HEK293 (cell line): Measurements from ENCODE around the gene NRF1.
A peak's percentile ranks its signal among the peaks of the same experiment; 100 is the strongest.

Experiments used
- CTCF ChIA-PET: fragments of 350-600 bp; formaldehyde crosslinking; extraction: SDS; loops from one replicate; lab custom pipeline; 2021; ENCODE audit warnings: antibody characterized with exemption; lab: Yijun Ruan, JAX
- POLR2A ChIA-PET: fragments of 300-600 bp; formaldehyde crosslinking; extraction: SDS; loops from one replicate; lab custom pipeline; 2020; ENCODE audit warnings: antibody characterized with exemption, inconsistent platforms; lab: Yijun Ruan, JAX
- H3K27ac ChIP-seq: fragments of 200-500 bp; sonication (Bioruptor generic); 2 replicates; pipeline ENCODE4 v1.5.1; 2014; ENCODE audit warnings: low read depth, low read length, control low read depth, inconsistent platforms; ENCODE audit errors: extremely low read depth
- H3K36me3 ChIP-seq, 2 experiments: fragments of 200-500 bp in 1 of 2; sonication (Bioruptor generic) in 1 of 2; 1 replicate in 1 of 2; 2 replicates in 1 of 2; pipeline ENCODE4 v1.5.1; 2014 to 2017; ENCODE audit warnings: inconsistent platforms in 2 of 2, low read length in 2 of 2; ENCODE audit not compliant: control insufficient read depth in 2 of 2, insufficient read depth in 1 of 2
- H3K4me1 ChIP-seq: fragments of 200-500 bp; sonication (Bioruptor generic); 2 replicates; pipeline ENCODE4 v1.5.1; 2014; ENCODE audit warnings: mild to moderate bottlenecking, low read length, inconsistent platforms; ENCODE audit not compliant: control insufficient read depth, insufficient read depth
- H3K4me3 ChIP-seq: 2 replicates; pipeline ENCODE4 v1.5.1; 2011; ENCODE audit warnings: low read depth, mild to moderate bottlenecking, control low read depth, low read length, moderate library complexity
- H3K9me3 ChIP-seq: fragments of 200-500 bp; sonication (Bioruptor generic); 2 replicates; pipeline ENCODE4 v1.5.1; 2014; ENCODE audit warnings: low read depth, low read length, inconsistent platforms; ENCODE audit not compliant: control insufficient read depth, insufficient read depth
- BCL6B ChIP-seq: fragments of 450-650 bp; formaldehyde crosslinking; IDR thresholded peaks from 2 replicates; pipeline ENCODE4 v1.5.1; 2017; ENCODE audit warnings: missing biosample characterization, missing genetic modification characterization
- EGR2 ChIP-seq: fragments of 450-650 bp; formaldehyde crosslinking; IDR thresholded peaks from 2 replicates; pipeline ENCODE4 v1.5.1; 2016; ENCODE audit warnings: low read depth, missing biosample characterization, missing genetic modification characterization
- RBAK ChIP-seq: fragments of 450-650 bp; formaldehyde crosslinking; IDR thresholded peaks from 2 replicates; pipeline ENCODE4 v1.5.1; 2016; ENCODE audit warnings: missing biosample characterization, missing genetic modification characterization
- REST ChIP-seq: fragments of 450-650 bp; formaldehyde crosslinking; IDR thresholded peaks from 2 replicates; pipeline ENCODE4 v1.5.1; 2016; ENCODE audit warnings: missing biosample characterization, missing genetic modification characterization
- YY2 ChIP-seq: fragments of 450-650 bp; formaldehyde crosslinking; IDR thresholded peaks from 2 replicates; pipeline ENCODE4 v1.5.1; 2016; ENCODE audit warnings: missing biosample characterization, missing genetic modification characterization
- ZBTB8A ChIP-seq: fragments of 450-650 bp; formaldehyde crosslinking; IDR thresholded peaks from 2 replicates; pipeline ENCODE4 v1.5.1; 2016; ENCODE audit warnings: missing biosample characterization, missing genetic modification characterization
- ZEB2 ChIP-seq: fragments of 450-650 bp; formaldehyde crosslinking; IDR thresholded peaks from 2 replicates; pipeline ENCODE4 v1.5.1; 2016; ENCODE audit warnings: missing biosample characterization, missing genetic modification characterization
- ZNF10 ChIP-seq: fragments of 450-650 bp; formaldehyde crosslinking; IDR thresholded peaks from 2 replicates; pipeline ENCODE4 v1.5.1; 2017; ENCODE audit warnings: missing biosample characterization, missing genetic modification characterization
- ZNF133 ChIP-seq: fragments of 450-650 bp; formaldehyde crosslinking; IDR thresholded peaks from 2 replicates; pipeline ENCODE4 v1.5.1; 2016; ENCODE audit warnings: missing biosample characterization, missing genetic modification characterization
- ZNF146 ChIP-seq: fragments of 450-650 bp; formaldehyde crosslinking; IDR thresholded peaks from 2 replicates; pipeline ENCODE4 v1.5.1; 2016; ENCODE audit warnings: missing biosample characterization, missing genetic modification characterization
- ZNF157 ChIP-seq: fragments of 450-650 bp; formaldehyde crosslinking; IDR thresholded peaks from 2 replicates; pipeline ENCODE4 v1.5.1; 2016; ENCODE audit warnings: missing biosample characterization, missing genetic modification characterization
- ZNF174 ChIP-seq: fragments of 450-650 bp; formaldehyde crosslinking; IDR thresholded peaks from 2 replicates; pipeline ENCODE4 v1.5.0; 2017; ENCODE audit warnings: missing biosample characterization, mild to moderate bottlenecking, missing genetic modification characterization
- ZNF19 ChIP-seq: fragments of 450-650 bp; formaldehyde crosslinking; IDR thresholded peaks from 2 replicates; pipeline ENCODE4; 2016; ENCODE audit warnings: missing biosample characterization, missing genetic modification characterization, low read depth
- ZNF202 ChIP-seq: fragments of 450-650 bp; formaldehyde crosslinking; IDR thresholded peaks from 2 replicates; pipeline ENCODE4 v1.5.1; 2016; ENCODE audit warnings: missing biosample characterization, missing genetic modification characterization, borderline replicate concordance
- ZNF223 ChIP-seq: fragments of 450-650 bp; formaldehyde crosslinking; IDR thresholded peaks from 2 replicates; pipeline ENCODE4 v1.5.1; 2016; ENCODE audit warnings: missing biosample characterization, missing genetic modification characterization
- ZNF24 ChIP-seq: fragments of 450-650 bp; formaldehyde crosslinking; IDR thresholded peaks from 2 replicates; pipeline ENCODE4 v1.5.1; 2016; ENCODE audit warnings: missing biosample characterization, missing genetic modification characterization
- ZNF292 ChIP-seq: fragments of 450-650 bp; formaldehyde crosslinking; IDR thresholded peaks from 2 replicates; pipeline ENCODE4 v1.5.1; 2016; ENCODE audit warnings: low read depth, missing biosample characterization, missing genetic modification characterization, borderline replicate concordance
- ZNF311 ChIP-seq: fragments of 450-650 bp; formaldehyde crosslinking; IDR thresholded peaks from 2 replicates; pipeline ENCODE4 v1.5.1; 2017; ENCODE audit warnings: missing biosample characterization, missing genetic modification characterization, borderline replicate concordance
- ZNF416 ChIP-seq: fragments of 450-650 bp; formaldehyde crosslinking; IDR thresholded peaks from 2 replicates; pipeline ENCODE4 v1.5.1; 2016; ENCODE audit warnings: missing biosample characterization, missing genetic modification characterization
- ZNF473 ChIP-seq: fragments of 450-650 bp; formaldehyde crosslinking; IDR thresholded peaks from 2 replicates; pipeline ENCODE4 v1.5.1; 2017; ENCODE audit warnings: missing biosample characterization, missing genetic modification characterization
- ZNF549 ChIP-seq: fragments of 450-650 bp; IDR thresholded peaks from 2 replicates; pipeline ENCODE4 v1.5.1; 2018; ENCODE audit warnings: missing biosample characterization, missing genetic modification characterization, mild to moderate bottlenecking, inconsistent platforms, moderate library complexity
- ZNF560 ChIP-seq: fragments of 450-650 bp; formaldehyde crosslinking; IDR thresholded peaks from 2 replicates; pipeline ENCODE4 v1.5.1; 2017; ENCODE audit warnings: missing biosample characterization, missing genetic modification characterization, borderline replicate concordance
- ZNF580 ChIP-seq: fragments of 450-650 bp; formaldehyde crosslinking; IDR thresholded peaks from 2 replicates; pipeline ENCODE4 v1.5.1; 2016; ENCODE audit warnings: missing biosample characterization, missing genetic modification characterization
- ZNF623 ChIP-seq: fragments of 450-650 bp; formaldehyde crosslinking; IDR thresholded peaks from 2 replicates; pipeline ENCODE4 v1.5.1; 2016; ENCODE audit warnings: missing biosample characterization, missing genetic modification characterization
- ZNF626 ChIP-seq: fragments of 450-650 bp; sonication (Bioruptor Pico); formaldehyde crosslinking; IDR thresholded peaks from 2 replicates; pipeline ENCODE4 v1.5.1; 2018; ENCODE audit warnings: missing biosample characterization, missing genetic modification characterization, inconsistent platforms
- ZSCAN23 ChIP-seq: fragments of 450-650 bp; formaldehyde crosslinking; IDR thresholded peaks from 2 replicates; pipeline ENCODE4 v1.5.1; 2016; ENCODE audit warnings: missing biosample characterization, missing genetic modification characterization

Gene NRF1

GRCh38 chr7:129680400-129680799 lies 68.9 kb downstream of the NRF1 start:
- no peaks in the 10 kb centered on the region for H3K4me1 ChIP-seq
- TF ChIP-seq ZNF560 (tag by site-specific recombination) (no peak), ZNF174 (no peak), ZNF549 (tag by site-specific recombination) (no peak), ZNF626 (no peak), ZNF24 (tag by site-specific recombination) (no peak), EGR2 (tag by site-specific recombination) (no peak), ZSCAN23 (tag by site-specific recombination) (no peak), ZNF146 (tag by site-specific recombination) (peak; percentile 73; the same call in 1 of the 2 replicates)
- TF ChIP-seq, all 188 proteins: peak for 1
- H3K4me3 ChIP-seq = no peak overlapping the region
- H3K36me3 ChIP-seq = peaks cover 11 to 14% of the 10 kb centered on the region in 2 experiments; a peak in 2 of 3 replicates
- CTCF ChIA-PET = no interaction called here
- H3K9me3 ChIP-seq = no peaks in the 10 kb centered on the region
- POLR2A ChIA-PET = no interaction called here
- no peak overlapping the region for H3K27ac ChIP-seq

GRCh38 chr7:129684777-129685176 lies 73.3 kb downstream of the NRF1 start:
- ChIA-PET POLR2A (no interaction called here), CTCF (interaction anchor here (0.6 kb wide), 1 partner anchor 20 kb away, joined by 3 read pairs; no protein-coding TSS in a partner anchor)
- no peaks in the 10 kb centered on the region for H3K4me1 ChIP-seq
- no peak overlapping the region for H3K4me3 ChIP-seq
- peaks cover 7 to 8% of the 10 kb centered on the region in 2 experiments; a peak in 1 of 3 replicates for H3K36me3 ChIP-seq
- TF ChIP-seq ZNF292 (tag by site-specific recombination) (no peak), ZNF473 (tag by site-specific recombination) (no peak), ZEB2 (tag by site-specific recombination) (no peak), ZNF202 (tag by site-specific recombination) (no peak)
- no peak overlapping the region for H3K27ac ChIP-seq
- H3K9me3 ChIP-seq = no peaks in the 10 kb centered on the region

- TF ChIP-seq ZNF623 (tag by site-specific recombination) = no peak
- TF ChIP-seq ZNF223 (tag by site-specific recombination) = no peak
- TF ChIP-seq ZNF157 (tag by site-specific recombination) = no peak
- TF ChIP-seq ZNF311 (tag by site-specific recombination) = no peak
- TF ChIP-seq ZBTB8A (tag by site-specific recombination) = no peak
- TF ChIP-seq BCL6B (tag by site-specific recombination) = no peak
- TF ChIP-seq ZNF10 = no peak
- no peak for TF ChIP-seq ZNF19 (tag by site-specific recombination)
- no peak for TF ChIP-seq ZNF133
- TF ChIP-seq ZNF580 (tag by site-specific recombination) = no peak
- no peak for TF ChIP-seq ZNF549 (tag by site-specific recombination)
- TF ChIP-seq RBAK = no peak
- no peak for TF ChIP-seq YY2 (tag by site-specific recombination)
- no peak for TF ChIP-seq REST (tag by site-specific recombination)
- no peak for TF ChIP-seq ZNF626
- TF ChIP-seq ZNF416 = no peak
- no peak overlapping the region for H3K27ac ChIP-seq
- H3K36me3 ChIP-seq = peaks cover 3 to 11% of the 10 kb centered on the region in 2 experiments; a peak in 1 of 3 replicates
- no peaks in the 10 kb centered on the region for H3K4me1 ChIP-seq
- CTCF ChIA-PET = no interaction called here
- H3K4me3 ChIP-seq = no peak overlapping the region
- H3K9me3 ChIP-seq = no peaks in the 10 kb centered on the region
- POLR2A ChIA-PET = no interaction called here
These were observed 74.5 kb downstream of the NRF1 start for GRCh38 chr7:129686063-129686462.
